Activated CD8-positive, alpha-beta memory T cell treated with anti-CD3 and anti-CD28 coated beads, Interleukin-2, amount 50 U/mL, for 24 hours (primary cell): ENCODE measurements around the gene ANKS1B.
"Not testable (repeated sequence)": the region's sequence is repeated elsewhere in the genome, so short reads cannot be mapped to it uniquely, and the experiment has no call there.

Source experiments
- DNase-seq: peaks from one replicate; pipeline ENCODE4 v3.0.0-alpha.2; 2020; ENCODE audit errors: extremely low read depth

Gene ANKS1B

GRCh38 chr12:99374023-99374422 is 610.7 kb downstream of the ANKS1B start:
- DNase-seq = no peak

GRCh38 chr12:99372257-99372920 is 612.3 kb downstream of the ANKS1B start:
- DNase-seq = no peak

GRCh38 chr12:99370421-99371138 is 614.2 kb downstream of the ANKS1B start:
- DNase-seq = no peak

GRCh38 chr12:99367181-99367580 is 617.6 kb downstream of the ANKS1B start:
- DNase-seq = no peak

- DNase-seq = no peak
Measured at GRCh38 chr12:99352269-99352668, 632.5 kb downstream of the ANKS1B start.

GRCh38 chr12:99343960-99344359 is 640.8 kb downstream of the ANKS1B start:
- no peak for DNase-seq

- DNase-seq = no peak
Measured at GRCh38 chr12:99339663-99340062, 645.1 kb downstream of the ANKS1B start.

GRCh38 chr12:99334285-99335056 is 650.3 kb downstream of the ANKS1B start:
- DNase-seq = no peak

GRCh38 chr12:99332936-99333591 is 651.7 kb downstream of the ANKS1B start:
- DNase-seq = no peak

- DNase-seq = no peak
Measured at GRCh38 chr12:99330216-99330615, 654.5 kb downstream of the ANKS1B start.

- not testable (repeated sequence) for DNase-seq
Measured at GRCh38 chr12:99321210-99321609, 663.5 kb downstream of the ANKS1B start.

GRCh38 chr12:99311373-99311772 is 673.4 kb downstream of the ANKS1B start:
- DNase-seq = no peak

GRCh38 chr12:99309812-99310211 is 674.9 kb downstream of the ANKS1B start:
- DNase-seq = no peak

GRCh38 chr12:99302874-99303273 is 681.9 kb downstream of the ANKS1B start:
- no peak for DNase-seq

- no peak for DNase-seq
Measured at GRCh38 chr12:99287136-99287535, 697.6 kb downstream of the ANKS1B start.

GRCh38 chr12:99284161-99284560 is 700.6 kb downstream of the ANKS1B start:
- DNase-seq = no peak

GRCh38 chr12:99282624-99283023 is 702.1 kb downstream of the ANKS1B start:
- no peak for DNase-seq

- DNase-seq = no peak
Measured at GRCh38 chr12:99282086-99282485, 702.6 kb downstream of the ANKS1B start.

GRCh38 chr12:99281277-99281676 is 703.5 kb downstream of the ANKS1B start:
- no peak for DNase-seq

GRCh38 chr12:99278899-99279298 is 705.8 kb downstream of the ANKS1B start:
- DNase-seq = no peak

GRCh38 chr12:99277591-99278379 is 707.0 kb downstream of the ANKS1B start:
- DNase-seq = no peak
